HEK293 (cell line): ENCODE results near the gene ABCG1.
A peak's percentile ranks its signal among the peaks of the same experiment; 100 is the strongest.

Source experiments
- BCL6B ChIP-seq: fragments of 450-650 bp; formaldehyde crosslinking; IDR thresholded peaks from 2 replicates; pipeline ENCODE4 v1.5.1; 2017; ENCODE audit warnings: missing biosample characterization, missing genetic modification characterization
- EGR2 ChIP-seq: fragments of 450-650 bp; formaldehyde crosslinking; IDR thresholded peaks from 2 replicates; pipeline ENCODE4 v1.5.1; 2016; ENCODE audit warnings: low read depth, missing biosample characterization, missing genetic modification characterization
- GLI2 ChIP-seq: fragments of 450-650 bp; formaldehyde crosslinking; IDR thresholded peaks from 2 replicates; pipeline ENCODE4; 2017; ENCODE audit warnings: missing biosample characterization, missing genetic modification characterization, low read depth, borderline replicate concordance
- KLF16 ChIP-seq: fragments of 450-650 bp; formaldehyde crosslinking; IDR thresholded peaks from 2 replicates; pipeline ENCODE4 v1.5.1; 2017; ENCODE audit warnings: missing biosample characterization, missing genetic modification characterization
- KLF9 ChIP-seq: fragments of 450-650 bp; formaldehyde crosslinking; IDR thresholded peaks from 2 replicates; pipeline ENCODE4 v1.5.1; 2016; ENCODE audit warnings: missing biosample characterization, missing genetic modification characterization, low read depth
- MYNN ChIP-seq: fragments of 450-650 bp; formaldehyde crosslinking; IDR thresholded peaks from 2 replicates; pipeline ENCODE4 v1.5.1; 2016; ENCODE audit warnings: missing biosample characterization, missing genetic modification characterization, borderline replicate concordance
- MZF1 ChIP-seq: fragments of 450-650 bp; formaldehyde crosslinking; IDR thresholded peaks from 2 replicates; pipeline ENCODE4 v1.5.1; 2017; ENCODE audit warnings: missing biosample characterization, missing genetic modification characterization, borderline replicate concordance
- PATZ1 ChIP-seq: fragments of 450-650 bp; formaldehyde crosslinking; IDR thresholded peaks from 2 replicates; pipeline ENCODE4 v1.5.1; 2016; ENCODE audit warnings: missing biosample characterization, missing genetic modification characterization
- RBAK ChIP-seq: fragments of 450-650 bp; formaldehyde crosslinking; IDR thresholded peaks from 2 replicates; pipeline ENCODE4 v1.5.1; 2016; ENCODE audit warnings: missing biosample characterization, missing genetic modification characterization
- TSHZ1 ChIP-seq: fragments of 450-650 bp; formaldehyde crosslinking; IDR thresholded peaks from 2 replicates; pipeline ENCODE4 v1.5.1; 2016; ENCODE audit warnings: missing biosample characterization, missing genetic modification characterization, borderline replicate concordance
- ZBTB17 ChIP-seq: fragments of 450-650 bp; formaldehyde crosslinking; IDR thresholded peaks from 2 replicates; pipeline ENCODE4 v1.5.1; 2016; ENCODE audit warnings: missing biosample characterization, missing genetic modification characterization
- ZBTB7A ChIP-seq: fragments of 450-650 bp; formaldehyde crosslinking; IDR thresholded peaks from 2 replicates; pipeline ENCODE4 v1.5.1; 2016; ENCODE audit warnings: low read depth, missing biosample characterization, missing genetic modification characterization
- ZEB2 ChIP-seq: fragments of 450-650 bp; formaldehyde crosslinking; IDR thresholded peaks from 2 replicates; pipeline ENCODE4 v1.5.1; 2016; ENCODE audit warnings: missing biosample characterization, missing genetic modification characterization
- ZNF132 ChIP-seq: fragments of 450-650 bp; formaldehyde crosslinking; IDR thresholded peaks from 2 replicates; pipeline ENCODE4 v1.5.1; 2017; ENCODE audit warnings: missing biosample characterization, missing genetic modification characterization, borderline replicate concordance
- ZNF140 ChIP-seq: fragments of 450-650 bp; formaldehyde crosslinking; IDR thresholded peaks from 2 replicates; pipeline ENCODE4 v1.5.1; 2016; ENCODE audit warnings: missing biosample characterization, missing genetic modification characterization
- ZNF175 ChIP-seq: fragments of 450-650 bp; formaldehyde crosslinking; IDR thresholded peaks from 2 replicates; pipeline ENCODE4 v1.5.1; 2016; ENCODE audit warnings: missing biosample characterization, missing genetic modification characterization
- ZNF18 ChIP-seq: fragments of 450-650 bp; formaldehyde crosslinking; IDR thresholded peaks from 2 replicates; pipeline ENCODE4 v1.5.1; 2016; ENCODE audit warnings: missing biosample characterization, missing genetic modification characterization
- ZNF202 ChIP-seq: fragments of 450-650 bp; formaldehyde crosslinking; IDR thresholded peaks from 2 replicates; pipeline ENCODE4 v1.5.1; 2016; ENCODE audit warnings: missing biosample characterization, missing genetic modification characterization, borderline replicate concordance
- ZNF248 ChIP-seq: fragments of 450-650 bp; formaldehyde crosslinking; IDR thresholded peaks from 2 replicates; pipeline ENCODE4 v1.5.1; 2017; ENCODE audit warnings: missing biosample characterization, missing genetic modification characterization
- ZNF354C ChIP-seq: fragments of 450-650 bp; formaldehyde crosslinking; IDR thresholded peaks from 2 replicates; pipeline ENCODE4 v1.5.1; 2016; ENCODE audit warnings: missing biosample characterization, missing genetic modification characterization, low read depth, borderline replicate concordance
- ZNF514 ChIP-seq: fragments of 450-650 bp; formaldehyde crosslinking; IDR thresholded peaks from 2 replicates; pipeline ENCODE4 v1.5.1; 2016; ENCODE audit warnings: missing biosample characterization, missing genetic modification characterization
- ZNF530 ChIP-seq: fragments of 450-650 bp; formaldehyde crosslinking; IDR thresholded peaks from 2 replicates; pipeline ENCODE4 v1.5.1; 2016; ENCODE audit warnings: low read depth, missing biosample characterization, missing genetic modification characterization
- ZNF558 ChIP-seq: fragments of 450-650 bp; formaldehyde crosslinking; IDR thresholded peaks from 2 replicates; pipeline ENCODE4 v1.5.1; 2016; ENCODE audit warnings: missing biosample characterization, missing genetic modification characterization
- ZNF629 ChIP-seq: fragments of 450-650 bp; formaldehyde crosslinking; IDR thresholded peaks from 2 replicates; pipeline ENCODE4 v1.5.1; 2017; ENCODE audit warnings: missing biosample characterization, missing genetic modification characterization
- ZNF677 ChIP-seq: fragments of 450-650 bp; IDR thresholded peaks from 2 replicates; pipeline ENCODE4 v1.5.0; 2018; ENCODE audit warnings: missing biosample characterization, mild to moderate bottlenecking, missing genetic modification characterization, moderate library complexity
- ZNF704 ChIP-seq: fragments of 450-650 bp; formaldehyde crosslinking; IDR thresholded peaks from 2 replicates; pipeline ENCODE4 v1.5.1; 2016; ENCODE audit warnings: missing biosample characterization, missing genetic modification characterization
- ZNF76 ChIP-seq: fragments of 450-650 bp; formaldehyde crosslinking; IDR thresholded peaks from 2 replicates; pipeline ENCODE4; 2016; ENCODE audit warnings: low read depth, missing biosample characterization, missing genetic modification characterization, borderline replicate concordance
- ZNF791 ChIP-seq: fragments of 450-650 bp; formaldehyde crosslinking; IDR thresholded peaks from 2 replicates; pipeline ENCODE4 v1.5.1; 2016; ENCODE audit warnings: missing biosample characterization, missing genetic modification characterization
- ZNF843 ChIP-seq: fragments of 450-650 bp; formaldehyde crosslinking; IDR thresholded peaks from 2 replicates; pipeline ENCODE4 v1.5.1; 2016; ENCODE audit warnings: missing biosample characterization, missing genetic modification characterization
- ZXDB ChIP-seq: fragments of 450-650 bp; formaldehyde crosslinking; IDR thresholded peaks from 2 replicates; pipeline ENCODE4 v1.5.1; 2016; ENCODE audit warnings: missing biosample characterization, missing genetic modification characterization

The ABCG1 gene

GRCh38 chr21:42183374-42184266 lies 35.3 kb upstream of the ABCG1 start (continued):
- TF ChIP-seq ZXDB (tag by site-specific recombination) (no peak), GLI2 (tag by site-specific recombination) (no peak), ZNF514 (0 out of 2 replicates have a peak, but pooled peaks have one; percentile 6), PATZ1 (tag by site-specific recombination) (no peak), ZNF629 (no peak), ZNF140 (no peak), BCL6B (tag by site-specific recombination) (no peak), ZNF530 (no peak), MZF1 (no peak), TSHZ1 (no peak), ZNF175 (tag by site-specific recombination) (no peak; the same call in 1 of the 2 replicates), MYNN (tag by site-specific recombination) (no peak), RBAK (tag by site-specific recombination) (no peak), ZNF558 (tag by site-specific recombination) (no peak), KLF16 (tag by site-specific recombination) (no peak), ZNF76 (no peak), ZBTB7A (tag by site-specific recombination) (no peak), ZNF202 (tag by site-specific recombination) (no peak), ZNF18 (tag by site-specific recombination) (peak; percentile 62; the same call in 1 of the 2 replicates), EGR2 (tag by site-specific recombination) (no peak), ZNF843 (tag by site-specific recombination) (no peak), ZBTB17 (tag by site-specific recombination) (no peak), ZNF354C (tag by site-specific recombination) (0 out of 2 replicates have a peak, but pooled peaks have one; percentile 40), ZNF248 (tag by site-specific recombination) (no peak), ZNF791 (tag by site-specific recombination) (peak; percentile 57; the same call in 1 of the 2 replicates), KLF9 (tag by site-specific recombination) (no peak), ZNF704 (tag by site-specific recombination) (0 out of 2 replicates have a peak, but pooled peaks have one; percentile 8), ZNF677 (tag by site-specific recombination) (no peak), ZNF132 (no peak), ZEB2 (tag by site-specific recombination) (no peak)
